IPS-18a (cell line): ENCODE data around the gene RPS6KA6.

Experiments
- H3K27ac ChIP-seq: one replicate; pipeline ENCODE4 v1.5.1; 2013; ENCODE audit warnings: low read length
- H3K27me3 ChIP-seq: one replicate; pipeline ENCODE4 v1.6.1; 2013; ENCODE audit warnings: mild to moderate bottlenecking, low read length; ENCODE audit not compliant: control insufficient read depth, insufficient read depth
- H3K36me3 ChIP-seq: one replicate; pipeline ENCODE4 v1.6.1; 2013; ENCODE audit warnings: low read depth, low read length; ENCODE audit not compliant: control insufficient read depth
- H3K4me1 ChIP-seq: one replicate; pipeline ENCODE4 v1.6.1; 2013; ENCODE audit warnings: low read depth, low read length; ENCODE audit not compliant: control insufficient read depth
- H3K4me3 ChIP-seq: one replicate; pipeline ENCODE4 v1.5.1; 2013; ENCODE audit warnings: low read length
- H3K9ac ChIP-seq: one replicate; pipeline ENCODE4 v1.6.1; 2013; ENCODE audit warnings: mild to moderate bottlenecking, low read length, moderate library complexity
- H3K9me3 ChIP-seq: one replicate; pipeline ENCODE4 v1.6.1; 2013; ENCODE audit warnings: low read depth, low read length; ENCODE audit not compliant: control insufficient read depth

The RPS6KA6 gene

GRCh38 chrX:84161641-84162040, 26.4 kb downstream of the RPS6KA6 start:
- Histone ChIP-seq H3K27me3 (no peaks in the 10 kb centered on the region), H3K4me1 (no peaks in the 10 kb centered on the region), H3K9me3 (peaks cover 16% of the 10 kb centered on the region), H3K4me3 (no peak overlapping the region), H3K27ac (no peak overlapping the region), H3K9ac (no peak overlapping the region), H3K36me3 (no peaks in the 10 kb centered on the region)

- Histone ChIP-seq H3K27ac (no peak overlapping the region), H3K9me3 (peaks cover 16% of the 10 kb centered on the region), H3K27me3 (no peaks in the 10 kb centered on the region), H3K4me1 (no peaks in the 10 kb centered on the region), H3K4me3 (no peak overlapping the region), H3K9ac (no peak overlapping the region), H3K36me3 (no peaks in the 10 kb centered on the region)
These were observed 27.3 kb downstream of the RPS6KA6 start for GRCh38 chrX:84160736-84161135.

- Histone ChIP-seq H3K36me3 (no peaks in the 10 kb centered on the region), H3K27me3 (no peaks in the 10 kb centered on the region), H3K9ac (no peak overlapping the region), H3K9me3 (peaks cover 12% of the 10 kb centered on the region), H3K27ac (no peak overlapping the region), H3K4me3 (no peak overlapping the region), H3K4me1 (no peaks in the 10 kb centered on the region)
These were observed 31.2 kb downstream of the RPS6KA6 start for GRCh38 chrX:84156821-84157220.

- no peak overlapping the region for H3K9ac ChIP-seq
- no peaks in the 10 kb centered on the region for H3K27me3 ChIP-seq
- H3K36me3 ChIP-seq: no peaks in the 10 kb centered on the region
- H3K4me1 ChIP-seq: no peaks in the 10 kb centered on the region
- H3K27ac ChIP-seq: no peak overlapping the region
- H3K9me3 ChIP-seq: peaks cover 7% of the 10 kb centered on the region
- H3K4me3 ChIP-seq: no peak overlapping the region
These were observed 32.1 kb downstream of the RPS6KA6 start for GRCh38 chrX:84155938-84156337.

- Histone ChIP-seq H3K9ac (no peak overlapping the region), H3K9me3 (peaks cover 8% of the 10 kb centered on the region), H3K27ac (no peak overlapping the region), H3K4me3 (no peak overlapping the region), H3K36me3 (no peaks in the 10 kb centered on the region), H3K4me1 (no peaks in the 10 kb centered on the region), H3K27me3 (no peaks in the 10 kb centered on the region)
These were observed 34.5 kb downstream of the RPS6KA6 start for GRCh38 chrX:84153538-84153937.

- Histone ChIP-seq H3K9me3 (peaks cover 28% of the 10 kb centered on the region), H3K4me1 (no peaks in the 10 kb centered on the region), H3K9ac (no peak overlapping the region), H3K27ac (no peak overlapping the region), H3K27me3 (no peaks in the 10 kb centered on the region), H3K36me3 (no peaks in the 10 kb centered on the region), H3K4me3 (no peak overlapping the region)
These were observed 43.0 kb downstream of the RPS6KA6 start for GRCh38 chrX:84144991-84145390.

GRCh38 chrX:84144281-84144680, 43.7 kb downstream of the RPS6KA6 start:
- no peaks in the 10 kb centered on the region for H3K27me3 ChIP-seq
- no peaks in the 10 kb centered on the region for H3K36me3 ChIP-seq
- H3K9me3 ChIP-seq: peaks cover 27% of the 10 kb centered on the region
- H3K9ac ChIP-seq: no peak overlapping the region
- H3K4me1 ChIP-seq: no peaks in the 10 kb centered on the region
- H3K4me3 ChIP-seq: no peak overlapping the region
- H3K27ac ChIP-seq: no peak overlapping the region

- Histone ChIP-seq H3K36me3 (no peaks in the 10 kb centered on the region), H3K27me3 (no peaks in the 10 kb centered on the region), H3K4me1 (no peaks in the 10 kb centered on the region), H3K9me3 (peaks cover 7% of the 10 kb centered on the region), H3K9ac (no peak overlapping the region), H3K27ac (no peak overlapping the region), H3K4me3 (no peak overlapping the region)
These were observed 55.0 kb downstream of the RPS6KA6 start for GRCh38 chrX:84133023-84133422.

- no peaks in the 10 kb centered on the region for H3K36me3 ChIP-seq
- peaks cover 9% of the 10 kb centered on the region for H3K9me3 ChIP-seq
- no peak overlapping the region for H3K27ac ChIP-seq
- no peak overlapping the region for H3K4me3 ChIP-seq
- H3K27me3 ChIP-seq: no peaks in the 10 kb centered on the region
- H3K4me1 ChIP-seq: no peaks in the 10 kb centered on the region
- no peak overlapping the region for H3K9ac ChIP-seq
These were observed 64.4 kb downstream of the RPS6KA6 start for GRCh38 chrX:84123585-84123984.

- Histone ChIP-seq H3K9me3 (peaks cover 9% of the 10 kb centered on the region), H3K4me3 (no peak overlapping the region), H3K36me3 (no peaks in the 10 kb centered on the region), H3K27me3 (no peaks in the 10 kb centered on the region), H3K9ac (no peak overlapping the region), H3K4me1 (no peaks in the 10 kb centered on the region), H3K27ac (no peak overlapping the region)
These were observed 69.2 kb downstream of the RPS6KA6 start for GRCh38 chrX:84118769-84119168.

- H3K4me3 ChIP-seq: no peak overlapping the region
- no peaks in the 10 kb centered on the region for H3K36me3 ChIP-seq
- peaks cover 9% of the 10 kb centered on the region for H3K9me3 ChIP-seq
- no peak overlapping the region for H3K27ac ChIP-seq
- no peaks in the 10 kb centered on the region for H3K27me3 ChIP-seq
- no peak overlapping the region for H3K9ac ChIP-seq
- no peaks in the 10 kb centered on the region for H3K4me1 ChIP-seq
These were observed 69.7 kb downstream of the RPS6KA6 start for GRCh38 chrX:84118315-84118714.

GRCh38 chrX:84108584-84108983, 79.4 kb downstream of the RPS6KA6 start:
- H3K27me3 ChIP-seq: no peaks in the 10 kb centered on the region
- H3K27ac ChIP-seq: no peak overlapping the region
- H3K4me3 ChIP-seq: no peak overlapping the region
- H3K9ac ChIP-seq: no peak overlapping the region
- H3K36me3 ChIP-seq: no peaks in the 10 kb centered on the region
- H3K4me1 ChIP-seq: no peaks in the 10 kb centered on the region
- no peaks in the 10 kb centered on the region for H3K9me3 ChIP-seq
